ELF-1 (cell line): Measurements from ENCODE around the gene PPARD.
"Not testable (repeated sequence)": the region's sequence is repeated elsewhere in the genome, so short reads cannot be mapped to it uniquely, and the experiment has no call there.

ENCODE experiments used
- DNase-seq: peaks from one replicate; pipeline ENCODE4 v3.0.0-alpha.2; 2016; ENCODE audit warnings: low read depth, low spot score

Gene PPARD

GRCh38 chr6:35403544-35404442 is 61.4 kb downstream of the PPARD start:
- no peak for DNase-seq

DNA sequence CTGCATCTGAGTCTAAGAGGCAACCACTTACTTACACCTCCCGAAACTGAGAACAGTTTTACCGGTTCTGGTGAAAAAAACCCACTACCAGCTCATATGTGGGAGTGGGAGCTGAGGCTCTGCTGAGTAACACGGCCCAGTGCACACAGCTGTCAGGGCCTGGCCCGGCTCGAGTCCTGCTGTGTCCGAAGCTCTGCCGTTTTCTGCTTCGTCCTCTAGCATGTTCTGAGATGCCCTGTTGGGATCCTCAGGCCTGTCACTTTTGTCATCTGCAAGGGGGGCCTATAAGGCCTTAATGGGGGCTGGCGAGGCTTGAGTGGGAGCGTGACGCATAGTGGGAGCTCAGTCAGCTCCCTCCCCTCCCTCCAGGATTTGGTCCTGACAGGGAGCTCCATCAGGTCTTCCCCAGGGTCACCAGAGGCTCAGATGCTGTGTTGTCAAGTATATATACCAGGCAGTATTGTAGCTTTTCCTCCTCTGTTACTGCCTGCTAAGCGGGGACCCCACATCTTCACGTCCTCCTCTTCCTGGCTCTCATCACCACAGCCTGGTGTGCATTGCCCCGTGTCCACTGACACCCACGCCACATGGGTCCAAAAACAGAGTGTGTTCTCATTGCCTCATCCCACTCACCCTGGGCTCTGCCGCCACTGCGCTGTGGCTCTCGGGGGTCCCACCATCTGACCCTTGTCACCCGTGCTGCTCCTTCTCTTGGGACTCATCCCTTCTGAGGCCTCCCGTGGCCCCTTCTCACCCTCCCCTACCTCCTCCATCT is 64.5 kb downstream of the PPARD start:
- no peak for DNase-seq

- DNase-seq = no peak
Observed at GRCh38 chr6:35409245-35409644, 66.9 kb downstream of the PPARD start.

DNA sequence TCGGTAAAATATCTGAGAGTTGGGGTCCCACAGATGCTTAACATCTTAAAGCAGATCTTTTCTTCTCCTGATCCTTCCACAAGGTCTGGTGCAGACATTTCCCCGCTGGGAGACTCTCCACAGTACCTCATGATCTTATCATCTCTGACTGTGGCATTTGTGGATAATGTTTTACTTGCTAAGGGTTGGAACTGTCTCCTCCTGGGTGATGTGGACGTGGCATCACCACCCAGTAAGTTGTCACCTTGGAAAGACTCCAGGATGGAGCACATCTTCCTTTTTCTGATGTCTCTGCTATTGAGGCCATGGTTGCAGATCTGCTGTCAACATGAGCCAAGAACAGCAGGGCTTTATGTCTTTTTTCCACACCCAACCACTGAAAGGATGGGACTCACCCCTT is 67.8 kb downstream of the PPARD start:
- DNase-seq = no peak

DNA sequence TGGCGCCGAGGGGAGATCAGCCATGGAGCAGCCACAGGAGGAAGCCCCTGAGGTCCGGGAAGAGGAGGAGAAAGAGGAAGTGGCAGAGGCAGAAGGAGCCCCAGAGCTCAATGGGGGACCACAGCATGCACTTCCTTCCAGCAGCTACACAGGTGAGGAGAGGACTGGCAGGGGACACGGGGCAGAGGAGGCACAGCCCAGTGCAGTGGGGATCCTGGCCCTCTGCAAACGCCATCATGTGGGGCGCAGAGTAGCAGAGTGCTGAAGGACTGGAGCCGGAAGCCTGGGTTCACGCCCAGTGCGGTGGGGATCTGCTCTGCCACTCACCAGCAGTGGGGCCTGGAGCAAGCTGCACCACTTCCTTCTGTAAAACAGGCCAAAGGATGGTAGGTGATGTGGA is 68.7 kb downstream of the PPARD start:
- DNase-seq = no peak

GRCh38 chr6:35412102-35412501 is 69.7 kb downstream of the PPARD start:
- no peak for DNase-seq

GRCh38 chr6:35413911-35414310 is 71.6 kb downstream of the PPARD start:
- DNase-seq = no peak

DNA sequence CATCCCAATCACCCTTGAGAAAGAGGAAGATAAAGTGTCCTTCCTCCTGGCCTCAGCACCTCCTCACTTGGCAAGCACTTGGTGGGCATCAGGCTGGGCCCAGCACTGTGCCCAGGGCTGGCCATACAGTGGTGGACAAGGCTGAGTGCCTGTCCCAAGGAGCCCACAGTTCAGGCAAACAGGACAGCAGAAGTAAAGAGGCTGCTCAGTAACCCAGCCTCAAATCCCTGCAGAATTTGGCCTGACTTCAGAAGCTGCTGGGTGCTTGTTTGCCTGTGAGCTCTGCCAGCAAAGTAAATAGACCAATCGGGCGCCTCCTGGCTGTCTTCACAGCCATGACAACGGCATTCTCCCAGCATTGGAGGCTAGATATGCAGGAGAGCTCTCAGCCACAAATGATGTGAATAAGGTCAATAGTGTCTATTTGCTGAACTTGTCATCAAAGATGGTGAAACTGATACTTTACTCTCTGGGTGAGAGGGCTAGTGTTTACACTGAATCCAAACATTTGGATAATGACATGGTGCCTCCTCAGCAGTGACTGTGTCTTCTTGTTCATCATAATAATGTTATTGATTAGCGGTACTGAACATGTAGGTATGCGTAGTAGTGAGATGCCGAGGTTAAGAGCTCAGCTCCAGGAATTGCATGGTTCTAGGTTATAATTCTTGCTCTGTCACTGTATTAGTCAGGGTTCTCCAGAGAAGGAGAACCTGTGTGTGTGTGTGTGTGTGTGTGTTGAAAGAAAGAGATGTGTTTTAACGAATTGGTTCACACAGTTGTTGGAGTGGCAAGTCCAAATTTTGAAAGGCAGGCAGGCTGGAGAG is 72.9 kb downstream of the PPARD start:
- peak; percentile 71 for DNase-seq

- DNase-seq = no peak
Observed at GRCh38 chr6:35417979-35418661, 75.8 kb downstream of the PPARD start.

DNA sequence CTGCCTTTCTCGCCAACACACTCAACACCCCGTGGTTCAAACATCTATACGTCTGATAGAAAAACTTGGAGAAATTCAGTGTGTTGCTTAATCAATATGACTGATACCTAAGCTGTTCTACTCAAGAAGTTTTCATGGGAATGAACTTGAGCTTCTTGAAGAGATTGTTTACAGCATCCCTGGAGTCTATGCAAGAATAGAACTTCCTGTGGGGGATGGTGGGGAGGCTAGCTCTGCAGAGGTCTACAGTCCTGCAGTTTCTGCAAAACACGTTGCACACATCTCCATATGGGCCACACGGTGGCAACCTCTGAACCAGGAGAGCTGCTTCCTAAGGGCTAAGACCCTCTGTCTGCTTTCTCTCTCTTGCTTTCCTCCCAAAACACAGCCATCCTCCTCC is 77.1 kb downstream of the PPARD start:
- peak; percentile 53 for DNase-seq

DNA sequence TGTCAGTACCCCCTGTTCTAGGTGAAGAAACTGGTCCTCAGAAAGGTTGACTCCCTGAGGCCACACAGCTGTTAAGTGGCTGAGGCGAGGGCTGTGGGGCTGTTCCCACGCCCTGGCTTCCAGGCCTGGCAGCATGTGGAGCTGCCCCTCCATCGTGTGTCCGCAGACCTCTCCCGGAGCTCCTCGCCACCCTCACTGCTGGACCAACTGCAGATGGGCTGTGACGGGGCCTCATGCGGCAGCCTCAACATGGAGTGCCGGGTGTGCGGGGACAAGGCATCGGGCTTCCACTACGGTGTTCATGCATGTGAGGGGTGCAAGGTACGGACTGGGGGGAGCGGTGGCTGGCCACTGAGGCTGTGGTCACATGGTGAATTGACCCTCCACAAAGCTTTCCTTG is 77.6 kb downstream of the PPARD start:
- DNase-seq = no peak

- DNase-seq = no peak
Observed at GRCh38 chr6:35425284-35425683, 82.9 kb downstream of the PPARD start.

- no peak for DNase-seq
Observed at GRCh38 chr6:35426074-35426473, 83.7 kb downstream of the PPARD start.

- no peak for DNase-seq
Observed at GRCh38 chr6:35427435-35427834, 85.1 kb downstream of the PPARD start.

GRCh38 chr6:35427851-35428321 is 85.5 kb downstream of the PPARD start:
- no peak for DNase-seq

GRCh38 chr6:35428421-35429149 is 86.2 kb downstream of the PPARD start:
- DNase-seq = no peak

- DNase-seq = no peak
Observed at GRCh38 chr6:35429463-35429862, 87.1 kb downstream of the PPARD start.

- no peak for DNase-seq
Observed at GRCh38 chr6:35432291-35432690, 89.9 kb downstream of the PPARD start.

GRCh38 chr6:35432702-35433101 is 90.3 kb downstream of the PPARD start:
- DNase-seq = not testable (repeated sequence)

- no peak for DNase-seq
Observed at GRCh38 chr6:35435074-35435837, 92.9 kb downstream of the PPARD start.
